ENCODE measurements around the gene PLEKHA4. TPM values are rescaled to one million over a fixed set of nuclear protein-coding genes. Genes with fewer than 3 reads are reported as not detected.

PLEKHA4 gene
- total and polyA plus RNA-seq, 9 of the 15 experiments (the other 6 are each of a cell fraction or from before 2014, with no cell fraction given) = 0.07 to 30.8 (median 11.4) TPM

DNA sequence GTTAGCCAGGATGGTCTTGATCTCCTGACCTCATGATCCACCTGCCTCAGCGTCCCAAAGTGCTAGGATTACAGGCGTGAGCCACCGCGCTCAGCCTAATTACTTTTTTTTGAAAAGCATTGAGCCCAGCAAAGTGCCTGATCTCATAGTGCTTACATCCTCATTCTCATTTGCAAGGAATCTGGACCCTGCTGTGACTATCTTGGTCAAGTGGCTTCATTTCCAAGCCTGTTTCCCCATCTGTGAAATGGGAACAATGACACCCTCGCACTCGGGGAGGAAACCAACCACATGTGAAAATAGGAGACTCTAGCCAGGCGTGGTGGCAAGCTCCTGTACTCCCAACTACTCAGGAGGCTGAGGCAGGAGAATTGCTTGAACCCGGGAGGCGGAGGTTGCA, 1.6 kb upstream of the PLEKHA4 start:
- TF ChIP-seq BCOR (IDR thresholded peaks at IDR 0.05) = peak; percentile 73; the same call in 1 of the 2 replicates
- TF ChIP-seq FOXK1 (CRISPR knock-in tag; IDR thresholded peaks at IDR 0.05; ENCODE audit: borderline replicate concordance) = no peak
- peak; percentile 15 for TF ChIP-seq RBM25 (IDR thresholded peaks at IDR 0.05; ENCODE audit: low read depth, low read length, severe bottlenecking)
- TF ChIP-seq BDP1 (IDR thresholded peaks at IDR 0.05; ENCODE audit: insufficient read depth, insufficient read length) = no peak
- TF ChIP-seq, protein P1, sequence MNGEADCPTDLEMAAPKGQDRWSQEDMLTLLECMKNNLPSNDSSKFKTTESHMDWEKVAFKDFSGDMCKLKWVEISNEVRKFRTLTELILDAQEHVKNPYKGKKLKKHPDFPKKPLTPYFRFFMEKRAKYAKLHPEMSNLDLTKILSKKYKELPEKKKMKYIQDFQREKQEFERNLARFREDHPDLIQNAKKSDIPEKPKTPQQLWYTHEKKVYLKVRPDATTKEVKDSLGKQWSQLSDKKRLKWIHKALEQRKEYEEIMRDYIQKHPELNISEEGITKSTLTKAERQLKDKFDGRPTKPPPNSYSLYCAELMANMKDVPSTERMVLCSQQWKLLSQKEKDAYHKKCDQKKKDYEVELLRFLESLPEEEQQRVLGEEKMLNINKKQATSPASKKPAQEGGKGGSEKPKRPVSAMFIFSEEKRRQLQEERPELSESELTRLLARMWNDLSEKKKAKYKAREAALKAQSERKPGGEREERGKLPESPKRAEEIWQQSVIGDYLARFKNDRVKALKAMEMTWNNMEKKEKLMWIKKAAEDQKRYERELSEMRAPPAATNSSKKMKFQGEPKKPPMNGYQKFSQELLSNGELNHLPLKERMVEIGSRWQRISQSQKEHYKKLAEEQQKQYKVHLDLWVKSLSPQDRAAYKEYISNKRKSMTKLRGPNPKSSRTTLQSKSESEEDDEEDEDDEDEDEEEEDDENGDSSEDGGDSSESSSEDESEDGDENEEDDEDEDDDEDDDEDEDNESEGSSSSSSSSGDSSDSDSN (IDR thresholded peaks at IDR 0.05; ENCODE audit: borderline replicate concordance in 1 of 2, low read depth in 2 of 2, low read length in 2 of 2) = no peak
- no peak for TF ChIP-seq PHB2 (IDR thresholded peaks at IDR 0.05; ENCODE audit: low read depth)
- TF ChIP-seq DIDO1 (tag; IDR thresholded peaks at IDR 0.05; ENCODE audit: low read depth) = no peak
- Histone ChIP-seq H3K4me1 (replicated peaks in 1 of 2; ENCODE audit: control insufficient read depth in 2 of 2, insufficient read depth in 2 of 2, low read length in 2 of 2) (peaks cover 28 to 51% of the 10 kb centered on the region in 2 experiments), H3K9me1 (ENCODE audit: control insufficient read depth, insufficient read depth, low read length) (no peaks in the 10 kb centered on the region), H3K79me2 (ENCODE audit: control insufficient read depth, insufficient read depth, low read length) (peaks cover 29% of the 10 kb centered on the region), H3K4me2 (ENCODE audit: insufficient read depth, low read length) (no peak overlapping the region), H4K20me1 (replicated peaks; ENCODE audit: control insufficient read depth, insufficient read depth, low read length) (peaks cover 27% of the 10 kb centered on the region), H3K27ac (ENCODE audit: extremely low read depth, low read depth, low read length) (no peak overlapping the region), H3K27me3 (ENCODE audit: control insufficient read depth in 2 of 2, insufficient read depth in 2 of 2, low read length in 2 of 2) (no peaks in the 10 kb centered on the region), H3K9ac (ENCODE audit: insufficient read depth in 1 of 2, low read depth in 2 of 2, low read length in 2 of 2) (no peak overlapping the region), H3K9me3 (replicated peaks; ENCODE audit: control insufficient read depth, insufficient read depth, low read depth, low read length) (no peaks in the 10 kb centered on the region), H3K4me3 (no peak overlapping the region), H2AFZ (ENCODE audit: low read depth, low read length) (no peak overlapping the region), H3K36me3 (ENCODE audit: control insufficient read depth, insufficient read depth, low read length) (peaks cover 18% of the 10 kb centered on the region)
- no TSS peak for BruUV-seq (replicated peaks)
- in situ Hi-C loops (cut with MboI) (loop anchor here (10.0 kb wide), 1 partner anchor 95 kb away; the partner anchor contains the start of gene FTL), intact Hi-C loops (cut with micrococcal nuclease) (no loop called here)
- FAIRE-seq = no peak
- ChIA-PET POLR2A (interaction anchor here (1.2 to 2.2 kb wide), 3 partner anchors 10 to 97 kb away, joined by 3 to 12 read pairs (median 7); no protein-coding TSS in a partner anchor), CTCF (ENCODE audit: low intra/inter-chr PET ratio) (no interaction called here)
- no peak for DNase-seq (ENCODE audit: extremely low read depth in 1 of 4, low spot score in 3 of 4)
- WGBS (ENCODE audit: insufficient coverage, low coverage, missing lambda C conversion rate) = 94% methylated on average over 5 of the region's 9 CpGs
- no peak for ATAC-seq
